MCF 10A (cell line): ENCODE data around the gene ITGB1. TPM values are rescaled to one million over a fixed set of nuclear protein-coding genes. Genes with fewer than 3 reads are reported as not detected.

Experiments
- BruUV-seq: library from RNA; stranded (reverse); fragments of 400-500 nt; replicated peaks from 2 replicates; lab custom pipeline; 2021; lab: Mats Ljungman, UMichigan
- CTCF ChIA-PET: fragments of 300-600 bp; sonication (Branson Sonifier 250); formaldehyde crosslinking; extraction: SDS; loops from one replicate; lab custom pipeline; 2021; ENCODE audit warnings: antibody characterized with exemption, inconsistent platforms; lab: Yijun Ruan, JAX
- POLR2A ChIA-PET: fragments of 300-600, 350-650 bp; sonication (Branson Sonifier 250); formaldehyde crosslinking; extraction: SDS; loops from one replicate; lab custom pipeline; 2020; ENCODE audit warnings: antibody characterized with exemption, inconsistent platforms; lab: Yijun Ruan, JAX
- DNase-seq: peaks from one replicate; pipeline ENCODE4 v3.0.0-alpha.2; 2018; ENCODE audit not compliant: unreplicated experiment
- H3K27ac Mint-ChIP-seq: one replicate; pipeline ENCODE4 v1.8.0; 2022; ENCODE audit warnings: mild to moderate bottlenecking, low read depth, mixed read lengths; ENCODE audit not compliant: unreplicated experiment
- H3K27me3 Mint-ChIP-seq: one replicate; pipeline ENCODE4 v1.8.0; 2022; ENCODE audit warnings: mixed read lengths; ENCODE audit not compliant: insufficient read depth, unreplicated experiment
- H3K36me3 Mint-ChIP-seq: one replicate; pipeline ENCODE4 v1.8.0; 2022; ENCODE audit warnings: mild to moderate bottlenecking, moderate library complexity, mixed read lengths; ENCODE audit not compliant: insufficient read depth, unreplicated experiment
- H3K4me1 Mint-ChIP-seq: one replicate; pipeline ENCODE4 v1.8.0; 2022; ENCODE audit warnings: mixed read lengths; ENCODE audit not compliant: insufficient read depth, unreplicated experiment
- H3K4me3 Mint-ChIP-seq: one replicate; pipeline ENCODE4 v1.8.0; 2022; ENCODE audit warnings: mild to moderate bottlenecking, moderate library complexity, mixed read lengths; ENCODE audit not compliant: unreplicated experiment
- H3K9me3 Mint-ChIP-seq: one replicate; pipeline ENCODE4 v1.8.0; 2022; ENCODE audit warnings: mixed read lengths; ENCODE audit not compliant: unreplicated experiment
- intact Hi-C: fragments of 100-400 bp; cut with micrococcal nuclease; formaldehyde crosslinking; loops from 2 replicates; pipeline ENCODE4 v1.14.1; 2022
- total RNA-seq: library from RNA; stranded (reverse); gene quantifications from 2 replicates; pipeline ENCODE4 v1.2.3, GENCODE V29; 2022
- TF ChIP-seq, protein P1 (sequence below): fragments of 200-600 bp; IDR thresholded peaks from one replicate; pipeline ENCODE4 v1.8.0; 2022; ENCODE audit warnings: antibody characterized with exemption, mild to moderate bottlenecking; ENCODE audit not compliant: unreplicated experiment

The ITGB1 gene
- total RNA-seq, 1 experiment from 2014 or later: 703 TPM

DNA sequence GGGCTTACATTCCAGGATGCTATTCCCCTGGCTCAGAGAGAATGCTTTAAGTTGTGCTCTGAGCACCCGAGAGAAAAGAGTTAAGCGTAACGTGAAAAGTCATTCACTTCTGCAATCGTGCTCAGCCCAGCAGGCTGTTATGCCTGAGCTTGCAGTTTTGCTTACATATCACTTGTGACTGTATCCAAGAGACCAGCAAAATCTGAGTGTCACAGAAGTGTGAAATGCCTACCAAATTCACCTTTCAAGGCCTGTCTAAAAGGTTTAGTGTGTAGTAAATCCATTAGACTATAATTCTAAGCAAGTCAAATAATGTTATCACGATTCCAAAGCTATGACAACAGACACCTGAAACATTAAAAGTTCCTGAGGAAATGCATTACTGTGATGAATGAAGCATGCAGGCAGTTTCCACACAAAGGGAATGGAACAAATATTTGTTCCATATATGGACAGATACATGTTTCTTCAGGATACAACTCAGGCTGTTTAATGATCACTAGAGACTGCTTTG, 20.1 kb downstream of the ITGB1 start:
- peaks cover 56% of the 10 kb centered on the region for H3K4me1 Mint-ChIP-seq
- peak overlapping the region; percentile 63 for H3K4me3 Mint-ChIP-seq
- DNase-seq: no peak
- H3K27ac Mint-ChIP-seq: peak overlapping the region; percentile 97
- TF ChIP-seq, protein P1, sequence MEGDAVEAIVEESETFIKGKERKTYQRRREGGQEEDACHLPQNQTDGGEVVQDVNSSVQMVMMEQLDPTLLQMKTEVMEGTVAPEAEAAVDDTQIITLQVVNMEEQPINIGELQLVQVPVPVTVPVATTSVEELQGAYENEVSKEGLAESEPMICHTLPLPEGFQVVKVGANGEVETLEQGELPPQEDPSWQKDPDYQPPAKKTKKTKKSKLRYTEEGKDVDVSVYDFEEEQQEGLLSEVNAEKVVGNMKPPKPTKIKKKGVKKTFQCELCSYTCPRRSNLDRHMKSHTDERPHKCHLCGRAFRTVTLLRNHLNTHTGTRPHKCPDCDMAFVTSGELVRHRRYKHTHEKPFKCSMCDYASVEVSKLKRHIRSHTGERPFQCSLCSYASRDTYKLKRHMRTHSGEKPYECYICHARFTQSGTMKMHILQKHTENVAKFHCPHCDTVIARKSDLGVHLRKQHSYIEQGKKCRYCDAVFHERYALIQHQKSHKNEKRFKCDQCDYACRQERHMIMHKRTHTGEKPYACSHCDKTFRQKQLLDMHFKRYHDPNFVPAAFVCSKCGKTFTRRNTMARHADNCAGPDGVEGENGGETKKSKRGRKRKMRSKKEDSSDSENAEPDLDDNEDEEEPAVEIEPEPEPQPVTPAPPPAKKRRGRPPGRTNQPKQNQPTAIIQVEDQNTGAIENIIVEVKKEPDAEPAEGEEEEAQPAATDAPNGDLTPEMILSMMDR: no peak
- intact Hi-C loops: no loop called here
- no peaks in the 10 kb centered on the region for H3K27me3 Mint-ChIP-seq
- H3K9me3 Mint-ChIP-seq: no peaks in the 10 kb centered on the region
- ChIA-PET POLR2A (interaction anchor here (0.6 to 19.5 kb wide), 16 partner anchors 8 to 1825 kb away, joined by 3 to 333 read pairs (median 5); partner anchors contain the start of gene ITGB1), CTCF (interaction anchor here (0.7 to 0.8 kb wide), 2 partner anchors 20 to 71 kb away, joined by 3 read pairs; partner anchors contain the start of gene ITGB1)
- peaks cover 54% of the 10 kb centered on the region for H3K36me3 Mint-ChIP-seq
- BruUV-seq: no TSS peak

DNA sequence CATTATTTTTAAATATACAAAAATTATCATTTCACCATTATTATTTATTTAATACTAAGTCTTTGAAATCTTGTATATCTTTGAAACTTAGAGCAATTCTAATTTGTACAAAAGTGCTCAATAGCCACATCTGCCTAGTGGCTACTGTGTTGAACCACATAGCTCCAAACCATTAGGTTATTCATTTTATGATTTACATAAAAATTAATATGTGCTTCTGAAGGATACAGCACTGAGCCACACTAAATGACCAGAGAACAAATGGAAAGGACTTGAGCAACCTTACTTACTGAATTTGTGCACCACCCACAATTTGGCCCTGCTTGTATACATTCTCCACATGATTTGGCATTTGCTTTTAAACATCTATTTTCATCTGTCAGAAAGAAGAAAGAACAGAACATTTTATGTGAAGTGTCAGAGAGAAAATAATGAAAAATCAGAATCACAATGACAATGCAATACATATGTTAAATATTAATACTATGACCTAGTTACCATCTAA, 25.8 kb downstream of the ITGB1 start:
- ChIA-PET CTCF (interaction anchor here (0.5 to 0.6 kb wide), 2 partner anchors 23 to 77 kb away, joined by 3 read pairs; no protein-coding TSS in a partner anchor), POLR2A (interaction anchor here (0.8 to 19.5 kb wide), 5 partner anchors 10 to 73 kb away, joined by 3 to 333 read pairs (median 9); partner anchors contain the start of gene ITGB1)
- no peaks in the 10 kb centered on the region for H3K9me3 Mint-ChIP-seq
- BruUV-seq: no TSS peak
- TF ChIP-seq, protein P1: no peak
- DNase-seq: no peak
- no peaks in the 10 kb centered on the region for H3K27me3 Mint-ChIP-seq
- intact Hi-C loops: no loop called here
- no peak overlapping the region for H3K27ac Mint-ChIP-seq
- H3K36me3 Mint-ChIP-seq: peaks cover 92% of the 10 kb centered on the region
- peaks cover 31% of the 10 kb centered on the region for H3K4me1 Mint-ChIP-seq
- H3K4me3 Mint-ChIP-seq: no peak overlapping the region

DNA sequence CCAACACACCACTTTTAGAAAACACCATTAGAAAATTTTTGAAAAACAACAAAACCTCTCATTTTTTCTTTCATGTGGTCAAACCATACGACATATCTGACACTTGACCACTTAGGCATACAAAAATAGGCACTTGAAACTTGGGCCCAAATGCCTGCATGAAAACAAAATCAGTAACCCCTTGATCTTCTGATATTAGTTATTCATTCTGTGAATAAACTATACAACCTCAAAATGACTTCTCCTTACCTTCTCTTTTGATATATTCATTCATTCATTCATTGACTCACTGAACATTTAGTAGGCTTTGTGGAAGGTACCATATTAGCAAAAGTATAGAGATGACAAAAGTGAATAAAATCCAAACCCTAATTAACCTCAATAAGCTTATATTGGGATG, 26.4 kb downstream of the ITGB1 start:
- Mint-ChIP-seq H3K4me3 (no peak overlapping the region), H3K9me3 (no peaks in the 10 kb centered on the region), H3K4me1 (peaks cover 31% of the 10 kb centered on the region), H3K36me3 (peaks cover 99% of the 10 kb centered on the region), H3K27ac (peak overlapping the region; percentile 75), H3K27me3 (no peaks in the 10 kb centered on the region)
- BruUV-seq: no TSS peak
- TF ChIP-seq, protein P1: no peak
- POLR2A ChIA-PET: interaction anchor here (0.8 to 19.5 kb wide), 5 partner anchors 10 to 74 kb away, joined by 3 to 333 read pairs (median 9); partner anchors contain the start of gene ITGB1
- intact Hi-C loops: no loop called here
- CTCF ChIA-PET: no interaction called here
- DNase-seq: no peak

DNA sequence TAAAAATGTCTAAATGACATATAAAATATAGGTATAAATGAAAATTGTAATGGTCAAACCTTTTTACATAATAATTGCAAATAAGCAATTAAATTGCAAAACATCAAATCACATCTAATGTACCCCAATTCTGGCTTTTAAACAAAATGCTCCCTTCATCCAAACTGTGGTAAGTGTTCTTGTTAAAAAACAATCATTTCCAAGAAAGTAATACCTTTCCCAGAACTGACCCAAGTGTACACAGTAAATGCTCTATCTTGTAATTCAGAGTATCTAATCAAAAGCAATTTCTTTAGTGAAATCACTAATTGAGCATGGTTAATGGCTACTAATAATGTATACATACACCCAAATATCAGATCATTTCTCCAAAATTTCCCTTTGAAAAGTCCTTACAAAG, 28.0 kb downstream of the ITGB1 start:
- H3K4me3 Mint-ChIP-seq: no peak overlapping the region
- no peaks in the 10 kb centered on the region for H3K9me3 Mint-ChIP-seq
- BruUV-seq: no TSS peak
- intact Hi-C loops: no loop called here
- TF ChIP-seq, protein P1: no peak
- CTCF ChIA-PET: interaction anchor here (0.5 to 0.7 kb wide), 2 partner anchors 69 to 80 kb away, joined by 3 read pairs; no protein-coding TSS in a partner anchor
- DNase-seq: no peak
- no peaks in the 10 kb centered on the region for H3K27me3 Mint-ChIP-seq
- POLR2A ChIA-PET: interaction anchor here (1.4 to 19.5 kb wide), 5 partner anchors 9 to 74 kb away, joined by 3 to 333 read pairs (median 6); partner anchors contain the start of gene ITGB1
- peak overlapping the region; percentile 49 for H3K27ac Mint-ChIP-seq
- peaks cover 23% of the 10 kb centered on the region for H3K4me1 Mint-ChIP-seq
- peaks cover 100% of the 10 kb centered on the region for H3K36me3 Mint-ChIP-seq
